ENCODE measurements around the gene FAM20C.
"Not testable (repeated sequence)": the region's sequence is repeated elsewhere in the genome, so short reads cannot be mapped to it uniquely, and the experiment has no call there.

Gene FAM20C

DNA sequence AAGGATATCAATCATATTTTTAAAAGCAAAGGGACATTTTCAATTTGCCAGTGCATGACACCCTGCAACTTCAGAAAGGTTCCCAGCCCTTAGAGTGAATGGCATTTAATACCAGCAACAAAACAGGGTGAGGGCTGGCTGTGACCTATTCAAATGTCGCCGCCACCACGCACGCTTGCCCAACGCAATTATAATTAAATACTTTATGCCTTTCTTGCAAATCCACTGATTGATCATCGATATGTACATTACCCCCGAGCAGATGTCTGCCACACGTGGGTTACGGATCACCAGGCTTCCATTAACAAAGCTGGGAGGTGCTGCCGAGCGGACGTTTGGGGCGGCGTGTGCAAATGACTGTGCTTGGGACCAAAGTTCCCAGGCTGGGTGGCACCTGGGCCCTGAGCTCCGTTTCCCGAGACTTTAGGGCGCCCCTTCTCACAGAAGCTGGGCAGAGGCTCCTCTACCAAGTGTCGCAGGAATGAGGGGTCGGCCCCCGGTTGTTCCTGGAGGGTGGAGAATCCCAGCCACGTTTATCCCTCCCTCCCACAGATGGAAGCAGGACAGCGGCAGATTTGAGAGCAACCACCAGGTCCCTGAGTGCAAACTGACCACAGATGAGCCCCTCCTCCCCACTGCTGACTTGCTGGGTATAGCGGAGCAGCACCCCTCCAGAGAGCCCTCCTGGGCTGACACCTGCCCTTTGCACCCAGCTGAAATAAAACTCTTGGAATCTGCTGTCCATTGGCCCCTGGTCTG, 101.5 kb downstream of the FAM20C start:
- DNase-seq (ENCODE audit: low read depth in 2 of 2): no peak

DNA sequence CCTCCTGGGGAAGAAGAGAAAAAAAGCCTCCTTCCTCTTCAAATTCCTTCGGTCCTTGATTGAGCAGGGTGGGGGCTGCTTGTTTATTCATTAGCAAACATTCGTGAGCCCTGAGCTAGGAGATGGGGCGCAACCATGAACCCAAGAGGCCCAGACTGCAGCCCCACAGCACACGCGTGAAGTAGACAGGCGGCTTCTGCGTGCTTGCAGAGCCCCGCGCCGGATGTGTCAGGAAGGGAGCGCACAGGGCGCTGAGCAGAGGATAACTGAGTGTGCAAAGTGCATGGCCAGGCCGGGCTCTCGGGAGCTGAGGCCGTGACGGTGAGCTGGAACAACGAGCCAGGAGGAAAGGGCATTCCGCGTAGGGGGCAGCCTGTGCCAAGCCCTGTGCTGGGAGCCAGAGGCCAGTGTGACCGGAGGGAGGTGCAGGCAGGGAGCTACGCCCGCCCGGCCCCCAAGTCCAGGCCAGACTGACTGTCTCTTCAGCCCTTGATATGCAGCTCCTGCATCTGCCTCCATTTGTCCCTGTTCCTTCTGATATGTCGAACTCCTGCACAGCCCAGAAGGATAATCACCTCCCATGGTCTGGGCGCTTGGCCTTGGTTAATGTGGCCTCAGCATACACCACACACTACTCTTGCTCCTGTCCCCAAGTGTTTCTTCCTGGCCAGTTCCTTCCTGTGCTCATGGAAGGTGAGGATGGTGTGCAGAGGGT, 102.2 kb downstream of the FAM20C start:
- no peak for DNase-seq (ENCODE audit: low read depth in 2 of 2)

GRCh38 chr7:295155-296154, 103.1 kb downstream of the FAM20C start:
- DNase-seq (ENCODE audit: low read depth in 2 of 2): no peak

DNA sequence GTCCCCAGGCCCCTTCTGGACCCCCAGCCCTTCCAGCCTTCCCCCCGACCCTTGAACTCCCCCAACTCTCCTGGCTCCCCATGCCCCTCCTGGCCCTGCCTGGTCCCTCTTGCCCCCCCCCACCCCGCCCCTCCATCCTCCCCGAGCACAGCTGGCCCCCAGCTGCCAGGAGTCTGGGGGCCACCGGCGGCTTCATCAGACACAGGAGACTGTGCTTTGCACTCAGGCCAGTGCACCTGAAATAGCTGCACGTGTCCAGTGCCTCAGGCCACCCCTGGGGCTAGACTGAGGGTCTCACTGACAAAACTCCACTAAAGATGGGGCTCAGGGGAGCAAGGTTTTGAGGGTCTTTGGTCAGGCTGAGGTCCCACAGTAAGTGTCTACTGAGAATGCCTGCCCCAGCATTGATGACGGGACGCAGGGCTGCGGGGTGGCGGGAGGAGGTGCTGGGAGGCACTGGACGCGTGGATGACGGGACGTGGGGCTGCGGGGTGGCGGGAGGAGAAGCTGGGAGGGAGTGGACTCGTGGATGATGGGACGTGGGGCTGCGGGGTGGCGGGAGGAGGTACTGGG, 104.1 kb downstream of the FAM20C start:
- DNase-seq (ENCODE audit: low read depth in 2 of 2): no peak

DNA sequence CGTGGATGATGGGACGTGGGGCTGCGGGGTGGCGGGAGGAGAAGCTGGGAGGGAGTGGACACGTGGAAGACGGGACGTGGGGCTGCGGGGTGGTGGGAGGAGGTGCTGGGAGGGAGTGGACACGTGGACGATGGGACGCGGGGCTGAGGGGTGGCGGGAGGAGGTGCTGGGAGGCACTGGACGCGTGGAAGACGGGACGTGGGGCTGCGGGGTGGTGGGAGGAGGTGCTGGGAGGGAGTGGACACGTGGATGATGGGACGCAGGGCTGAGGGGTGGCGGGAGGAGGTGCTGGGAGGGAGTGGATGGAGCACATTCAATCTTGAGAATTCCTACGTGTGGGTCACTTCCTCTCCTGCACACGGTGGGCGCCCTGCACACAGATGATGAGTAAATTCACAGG, 104.8 kb downstream of the FAM20C start:
- DNase-seq (ENCODE audit: low read depth in 2 of 2): not testable (repeated sequence)

DNA sequence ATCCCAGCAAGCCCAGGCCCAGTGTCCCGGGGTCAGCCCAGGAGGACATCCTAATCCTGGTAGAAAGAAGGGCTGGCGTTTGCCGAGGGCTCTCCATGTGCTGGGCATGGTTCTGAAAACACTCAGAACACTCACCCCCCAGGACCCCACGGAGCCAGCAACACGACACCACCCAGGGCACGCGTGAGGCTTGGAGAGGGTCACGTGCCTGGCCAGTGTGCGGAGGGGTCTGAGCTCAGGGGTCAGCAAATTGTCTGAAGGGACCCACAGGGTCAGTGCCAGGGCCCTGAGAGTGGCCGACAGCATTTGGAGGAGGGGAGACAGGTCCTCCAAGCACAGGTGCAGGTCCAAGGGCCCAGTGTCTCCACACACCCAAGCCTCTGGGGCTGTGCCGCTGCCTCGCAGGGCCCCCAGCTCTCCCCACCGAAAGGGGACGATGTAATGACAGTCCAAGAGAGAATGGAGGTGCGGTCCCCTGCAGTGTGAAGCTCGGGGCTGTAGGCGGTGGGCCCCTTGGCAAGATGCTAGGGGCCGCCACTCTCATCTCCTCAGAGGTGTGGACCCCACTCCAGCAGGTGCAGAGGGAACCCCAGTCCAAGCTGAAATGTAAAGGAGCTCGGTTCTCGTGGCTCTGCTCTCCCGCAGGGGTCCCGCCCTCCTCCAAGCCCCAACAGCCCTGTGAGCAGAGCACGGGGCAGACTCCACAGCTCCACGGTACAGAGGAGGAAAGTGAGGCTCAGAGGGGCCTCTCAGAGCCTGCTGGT, 105.4 kb downstream of the FAM20C start:
- no peak for DNase-seq (ENCODE audit: low read depth in 2 of 2)

GRCh38 chr7:298375-298702, 106.0 kb downstream of the FAM20C start:
- no peak for DNase-seq (ENCODE audit: low read depth in 2 of 2)

- DNase-seq (ENCODE audit: low read depth in 2 of 2): no peak
Measured at GRCh38 chr7:298743-299142, 106.4 kb downstream of the FAM20C start.

DNA sequence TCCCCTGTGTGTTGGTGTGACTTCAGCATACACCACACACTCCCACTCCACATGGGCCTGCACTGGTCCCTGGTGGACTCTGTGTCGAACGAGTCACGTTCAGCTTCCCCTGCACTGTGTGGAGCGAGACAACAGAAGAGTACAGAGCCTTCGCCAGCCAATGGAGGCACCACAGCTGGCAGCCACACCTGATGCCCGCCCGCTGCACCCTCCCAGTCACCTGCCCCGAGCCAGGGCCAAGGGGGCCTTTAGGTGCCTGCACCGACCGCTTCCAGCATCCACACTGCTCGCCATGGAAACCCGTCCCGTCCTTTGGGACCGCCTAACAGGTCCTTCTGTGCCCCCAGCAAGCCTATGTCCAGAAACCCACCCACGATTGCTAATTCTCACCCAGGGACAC, 106.8 kb downstream of the FAM20C start:
- DNase-seq (ENCODE audit: low read depth in 2 of 2): no peak

GRCh38 chr7:299628-300027, 107.3 kb downstream of the FAM20C start:
- DNase-seq (ENCODE audit: low read depth in 2 of 2): no peak

DNA sequence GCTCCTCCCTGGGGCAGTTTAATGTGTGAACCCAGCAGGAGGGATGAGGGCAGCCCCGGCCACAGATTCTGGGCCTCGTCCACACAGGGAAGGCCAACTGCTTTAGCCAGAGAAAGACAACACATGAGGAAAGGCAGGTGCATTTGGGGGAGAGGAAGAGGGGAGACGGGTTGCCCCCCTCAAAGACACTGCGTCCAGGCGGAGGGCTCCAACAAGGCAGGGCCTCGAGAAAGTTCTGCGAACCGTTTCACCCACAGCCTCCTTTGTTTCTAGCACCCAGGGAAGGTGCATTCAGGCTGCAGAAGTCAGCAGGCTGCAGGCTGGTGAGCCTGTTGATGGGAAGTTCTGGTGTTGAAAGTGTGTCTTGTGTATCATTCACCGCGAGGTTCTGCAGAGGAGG, 107.7 kb downstream of the FAM20C start:
- no peak for DNase-seq (ENCODE audit: low read depth in 2 of 2)

DNA sequence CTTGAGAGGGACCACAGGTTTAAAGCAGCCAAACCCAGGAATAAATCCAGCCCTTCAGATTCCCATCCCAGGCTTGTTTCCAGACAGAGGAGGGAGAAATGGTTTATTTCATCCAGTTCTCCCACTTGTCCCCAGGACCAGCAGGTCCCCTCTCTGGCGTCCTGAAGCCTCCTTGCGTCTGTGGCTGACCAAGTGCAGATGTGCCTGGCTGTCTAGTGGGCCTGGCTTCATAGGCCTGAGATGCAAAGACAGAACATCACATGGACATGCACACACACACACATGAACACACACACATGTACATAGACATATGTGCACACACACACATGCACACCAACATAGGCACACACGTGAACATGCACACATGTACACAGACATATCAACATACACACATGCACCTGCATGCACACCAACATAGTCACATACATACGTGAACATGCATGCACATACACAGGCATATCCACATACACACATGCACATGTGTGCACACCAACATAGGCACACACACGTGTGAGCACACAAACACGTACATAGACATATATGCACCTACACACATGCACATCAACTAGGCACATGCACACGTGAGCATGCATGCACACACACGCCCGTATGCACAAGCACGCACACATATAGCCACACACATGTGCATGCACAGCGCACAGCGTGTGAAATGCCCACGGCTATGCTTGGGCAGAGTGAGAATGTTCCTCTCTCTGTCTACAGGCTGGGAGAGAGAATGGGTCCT, 108.3 kb downstream of the FAM20C start:
- no peak for DNase-seq (ENCODE audit: low read depth in 2 of 2)

DNA sequence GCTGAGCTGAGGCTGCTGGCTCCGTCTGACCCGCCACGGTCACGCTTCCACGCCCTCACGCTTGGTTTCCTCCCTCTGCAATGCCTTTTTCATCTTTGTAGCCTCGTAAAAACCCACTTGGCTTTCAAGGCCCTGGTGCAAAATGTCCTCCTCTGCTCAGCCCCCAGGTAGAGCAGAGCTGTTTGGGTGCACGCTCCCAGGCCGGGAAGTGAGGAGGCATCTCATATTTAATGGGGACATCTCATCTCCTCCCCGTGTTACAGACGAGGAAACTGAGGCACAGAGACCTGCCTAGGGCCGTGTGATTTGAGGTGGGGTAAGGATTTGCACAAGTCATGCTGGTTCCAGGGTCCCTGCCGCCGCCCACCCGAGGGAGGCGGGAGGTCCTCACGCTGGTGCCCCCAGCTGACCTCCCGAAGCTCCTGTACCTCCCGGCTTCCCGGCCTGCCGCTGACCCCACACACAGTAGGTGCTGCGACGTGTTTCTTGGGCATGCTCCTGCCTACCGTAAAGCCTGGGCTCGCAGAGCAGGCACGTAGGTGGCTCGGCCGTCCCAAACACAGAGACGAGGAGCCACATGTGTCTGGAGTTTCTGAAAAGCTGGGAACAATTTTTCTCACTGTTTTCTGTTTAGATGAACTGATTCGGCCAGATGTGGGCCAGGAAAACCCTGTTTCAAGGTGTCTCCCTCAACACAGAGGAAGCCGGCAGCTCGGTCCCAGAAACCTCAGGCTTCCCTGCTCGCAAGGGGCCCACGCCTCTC, 109.1 kb downstream of the FAM20C start:
- no peak for DNase-seq (ENCODE audit: low read depth in 2 of 2)

- DNase-seq (ENCODE audit: low read depth in 2 of 2): no peak
Measured at GRCh38 chr7:302054-302992, 110.0 kb downstream of the FAM20C start.

DNA sequence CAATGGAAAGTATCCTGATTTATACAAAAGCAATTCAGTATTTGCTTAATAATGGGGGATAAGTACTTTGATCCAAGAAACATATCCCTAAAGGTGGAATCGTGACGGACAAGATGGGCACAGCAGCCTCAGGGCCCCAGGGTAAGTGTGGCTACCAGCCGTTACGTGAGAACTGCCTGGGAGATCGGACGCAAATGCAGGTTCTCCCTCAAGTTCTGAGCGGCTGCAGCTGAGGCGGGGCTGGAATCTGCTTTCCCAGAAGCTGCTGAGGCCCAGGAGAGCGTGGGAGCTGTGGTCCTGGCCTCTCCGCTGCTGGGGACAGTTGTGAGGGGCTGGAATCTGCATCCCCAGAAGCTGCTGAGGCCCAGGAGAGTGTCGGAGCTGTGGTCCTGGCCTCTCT, 111.1 kb downstream of the FAM20C start:
- DNase-seq (ENCODE audit: low read depth in 2 of 2): no peak

DNA sequence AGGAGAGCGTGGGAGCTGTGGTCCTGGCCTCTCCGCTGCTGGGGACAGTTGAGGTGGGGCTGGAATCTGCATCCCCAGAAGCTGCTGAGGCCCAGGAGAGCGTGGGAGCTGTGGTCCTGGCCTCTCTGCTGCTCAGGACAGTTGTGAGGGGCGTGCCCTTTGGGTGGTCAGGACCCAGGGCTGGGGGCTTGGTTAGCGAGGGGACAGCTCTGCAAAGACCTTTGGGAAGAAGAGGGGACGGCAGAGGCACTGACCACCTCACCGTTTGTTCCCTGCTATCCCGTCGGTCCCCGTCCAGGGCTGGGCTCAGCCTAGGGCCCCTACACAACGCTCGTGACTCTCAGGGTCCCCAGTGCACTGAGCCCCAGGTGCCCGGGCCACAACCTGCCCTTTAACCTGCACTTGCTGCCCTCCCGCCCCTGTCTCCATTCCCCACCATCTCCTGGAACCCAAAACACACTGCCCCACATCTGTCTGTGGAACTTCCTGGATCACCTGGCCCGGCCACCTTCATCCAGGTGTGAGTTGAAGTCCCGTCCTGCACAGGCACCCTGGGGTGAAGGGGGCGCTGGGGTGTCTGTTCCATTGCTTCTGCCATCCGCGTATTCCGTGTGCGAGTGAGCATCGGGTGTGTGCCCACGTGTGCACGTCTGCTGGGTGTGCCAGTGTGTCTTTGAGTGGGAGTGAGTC, 111.7 kb downstream of the FAM20C start:
- DNase-seq (ENCODE audit: low read depth in 2 of 2): no peak

- no peak for DNase-seq (ENCODE audit: low read depth in 2 of 2)
Measured at GRCh38 chr7:304574-305409, 112.4 kb downstream of the FAM20C start.

Data from activated CD4-positive, alpha-beta T cell treated with anti-CD3 and anti-CD28 coated beads for 24 hours (primary cell).